ENCODE measurements around the gene SIT1.

DNA sequence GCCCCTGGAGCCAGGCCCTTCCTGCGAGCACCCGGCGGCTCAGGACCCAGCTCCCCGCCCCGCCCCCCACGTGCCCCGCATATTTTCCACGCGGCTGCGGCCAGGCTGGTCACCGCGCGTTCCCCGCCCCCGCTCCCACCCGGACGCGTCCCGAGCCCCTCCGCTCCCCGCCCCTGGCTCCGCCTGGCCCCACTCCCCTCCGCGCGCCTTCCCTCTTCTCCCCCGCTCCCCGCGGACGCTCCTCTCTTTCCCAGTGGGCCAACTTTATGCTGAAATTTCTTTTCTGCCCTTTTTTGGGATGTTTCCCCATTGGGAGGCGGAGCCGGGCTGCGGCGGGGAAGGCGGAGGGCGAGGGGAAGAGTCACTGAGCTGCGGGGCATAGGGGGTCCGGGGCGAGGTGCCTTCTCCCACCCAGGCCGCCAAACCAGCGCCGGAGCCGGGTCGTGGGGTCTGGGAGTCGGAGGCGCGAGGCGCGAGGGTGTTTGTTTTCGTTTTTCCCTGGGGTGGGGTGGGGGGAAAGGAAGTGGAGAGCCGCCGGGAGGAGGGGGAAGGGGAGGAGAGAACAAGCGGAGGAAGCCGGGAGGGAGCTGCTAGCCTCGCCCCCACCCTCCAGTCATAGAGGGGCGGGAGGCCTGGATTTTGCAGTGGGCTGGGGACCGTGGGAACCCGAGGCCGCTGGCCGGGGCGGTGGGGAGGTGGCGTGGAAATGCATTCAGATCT lies 40.0 kb upstream of the SIT1 start:
- TF ChIP-seq, protein P1, sequence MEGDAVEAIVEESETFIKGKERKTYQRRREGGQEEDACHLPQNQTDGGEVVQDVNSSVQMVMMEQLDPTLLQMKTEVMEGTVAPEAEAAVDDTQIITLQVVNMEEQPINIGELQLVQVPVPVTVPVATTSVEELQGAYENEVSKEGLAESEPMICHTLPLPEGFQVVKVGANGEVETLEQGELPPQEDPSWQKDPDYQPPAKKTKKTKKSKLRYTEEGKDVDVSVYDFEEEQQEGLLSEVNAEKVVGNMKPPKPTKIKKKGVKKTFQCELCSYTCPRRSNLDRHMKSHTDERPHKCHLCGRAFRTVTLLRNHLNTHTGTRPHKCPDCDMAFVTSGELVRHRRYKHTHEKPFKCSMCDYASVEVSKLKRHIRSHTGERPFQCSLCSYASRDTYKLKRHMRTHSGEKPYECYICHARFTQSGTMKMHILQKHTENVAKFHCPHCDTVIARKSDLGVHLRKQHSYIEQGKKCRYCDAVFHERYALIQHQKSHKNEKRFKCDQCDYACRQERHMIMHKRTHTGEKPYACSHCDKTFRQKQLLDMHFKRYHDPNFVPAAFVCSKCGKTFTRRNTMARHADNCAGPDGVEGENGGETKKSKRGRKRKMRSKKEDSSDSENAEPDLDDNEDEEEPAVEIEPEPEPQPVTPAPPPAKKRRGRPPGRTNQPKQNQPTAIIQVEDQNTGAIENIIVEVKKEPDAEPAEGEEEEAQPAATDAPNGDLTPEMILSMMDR (IDR thresholded peaks at IDR 0.05), result no peak
- peak in 1 of 4 donors; percentile 38 for TF ChIP-seq EP300 (IDR thresholded peaks at IDR 0.05)
- peak; percentile 53 to 65 for TF ChIP-seq POLR2A (IDR thresholded peaks at IDR 0.05)
- peak; percentile 71 to 90 (median 86) for TF ChIP-seq POLR2AphosphoS5 (IDR thresholded peaks at IDR 0.05)

All from sigmoid colon (tissue), 4 donors.